Dedifferentiated amniotic fluid mesenchymal stem cell (primary cell): ENCODE results near the gene RMND5A.
A peak's percentile ranks its signal among the peaks of the same experiment; 100 is the strongest.
"Not testable (repeated sequence)": the region's sequence is repeated elsewhere in the genome, so short reads cannot be mapped to it uniquely, and the experiment has no call there.

Source experiments
- DNase-seq: peaks from one replicate; pipeline ENCODE4 v3.0.0-alpha.2; 2016; ENCODE audit errors: extremely low spot score

Gene RMND5A

DNA sequence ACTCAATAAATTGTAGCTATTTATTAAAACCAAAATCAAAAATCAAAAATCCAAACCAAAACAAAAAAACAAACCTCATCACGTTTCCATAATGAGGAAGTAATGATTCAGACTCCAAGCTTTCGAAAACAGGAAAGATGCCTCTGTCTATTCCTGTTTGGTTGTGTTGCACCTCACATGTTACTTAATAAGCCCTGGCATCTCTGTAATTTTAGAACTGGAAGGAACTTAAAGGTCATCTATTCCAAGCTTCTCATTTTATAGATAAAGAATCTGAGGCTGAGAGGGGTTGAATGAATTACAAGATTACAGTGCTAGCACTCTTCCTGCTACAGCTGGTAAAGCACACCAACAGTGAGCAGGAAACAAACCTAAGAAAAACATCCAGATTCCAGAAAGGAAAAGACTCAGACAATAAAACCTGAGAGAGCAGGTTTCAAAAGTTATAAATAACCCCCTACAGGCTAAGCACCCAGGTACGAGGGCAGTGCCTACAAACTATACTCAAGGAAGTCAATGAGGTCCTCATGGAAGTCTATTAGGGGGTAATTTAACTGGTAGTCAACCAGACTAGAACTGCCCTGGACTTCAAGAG is 5.4 kb upstream of the RMND5A start:
- not testable (repeated sequence) for DNase-seq

GRCh38 chr2:86719263-86719636 is 841 bp upstream of the RMND5A start:
- not testable (repeated sequence) for DNase-seq

GRCh38 chr2:86720540-86721320 is 639 bp downstream of the RMND5A start:
- not testable (repeated sequence) for DNase-seq

DNA sequence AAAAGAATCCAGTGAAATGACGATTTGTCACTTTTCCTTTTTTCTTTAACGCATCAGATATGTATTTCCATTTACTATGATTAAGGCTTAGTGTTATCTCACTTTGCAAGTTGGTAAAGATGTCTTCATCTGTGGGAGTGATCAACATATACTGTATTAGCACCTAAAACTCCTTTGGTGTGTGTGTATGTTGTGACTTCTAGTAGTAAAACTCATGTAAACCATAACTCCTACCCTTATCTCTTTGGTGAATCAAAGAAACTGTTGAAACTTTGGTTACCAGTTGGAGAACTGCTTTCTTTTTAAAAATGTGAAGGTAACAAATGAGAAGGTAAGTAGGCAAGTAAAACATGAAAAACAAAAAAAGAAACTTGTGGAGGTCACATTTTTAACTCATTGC is 5.6 kb downstream of the RMND5A start:
- not testable (repeated sequence) for DNase-seq

- not testable (repeated sequence) for DNase-seq
Measured at GRCh38 chr2:86732040-86732525, 12.0 kb downstream of the RMND5A start.

GRCh38 chr2:86732837-86733236 is 12.7 kb downstream of the RMND5A start:
- DNase-seq = not testable (repeated sequence)

DNA sequence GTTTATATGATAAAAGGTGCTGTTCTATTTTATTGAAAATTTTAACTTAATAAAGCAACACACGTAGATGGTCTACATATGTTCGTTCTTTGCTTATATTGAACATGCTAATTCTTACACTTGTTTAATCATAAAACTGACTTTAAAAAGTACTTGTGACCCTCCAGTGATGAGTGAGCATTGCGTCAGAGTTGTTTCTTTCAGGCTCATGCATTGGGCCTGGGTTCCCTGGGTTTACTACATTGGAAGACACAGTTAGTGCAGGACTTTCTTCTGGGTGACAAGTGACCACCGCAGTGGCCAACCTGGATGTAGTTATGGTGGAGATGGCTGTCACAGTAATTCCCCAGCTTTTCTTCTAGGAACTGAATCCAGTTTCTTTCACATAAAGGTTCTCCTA is 13.4 kb downstream of the RMND5A start:
- DNase-seq = not testable (repeated sequence)

- DNase-seq = not testable (repeated sequence)
Measured at GRCh38 chr2:86734896-86735295, 14.8 kb downstream of the RMND5A start.

DNA sequence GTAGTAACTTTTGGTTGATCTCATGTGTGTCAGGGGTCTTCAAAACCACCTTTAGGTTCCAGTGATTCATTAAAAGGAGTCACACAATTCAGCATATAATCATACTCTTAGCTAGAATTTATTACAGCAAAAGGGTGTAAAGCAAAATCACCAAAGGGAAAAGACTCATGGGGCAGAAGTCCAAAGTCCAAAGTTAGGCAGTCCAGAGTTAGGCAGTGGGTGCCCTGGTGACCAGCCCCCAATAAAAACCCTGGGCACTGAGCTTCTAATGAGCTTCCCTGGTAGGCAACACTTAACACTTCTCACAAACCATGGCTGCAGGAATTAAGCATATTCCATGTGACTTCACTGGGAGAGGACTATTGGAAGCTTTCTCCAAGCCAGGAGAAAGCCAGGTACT is 19.4 kb downstream of the RMND5A start:
- DNase-seq = not testable (repeated sequence)

DNA sequence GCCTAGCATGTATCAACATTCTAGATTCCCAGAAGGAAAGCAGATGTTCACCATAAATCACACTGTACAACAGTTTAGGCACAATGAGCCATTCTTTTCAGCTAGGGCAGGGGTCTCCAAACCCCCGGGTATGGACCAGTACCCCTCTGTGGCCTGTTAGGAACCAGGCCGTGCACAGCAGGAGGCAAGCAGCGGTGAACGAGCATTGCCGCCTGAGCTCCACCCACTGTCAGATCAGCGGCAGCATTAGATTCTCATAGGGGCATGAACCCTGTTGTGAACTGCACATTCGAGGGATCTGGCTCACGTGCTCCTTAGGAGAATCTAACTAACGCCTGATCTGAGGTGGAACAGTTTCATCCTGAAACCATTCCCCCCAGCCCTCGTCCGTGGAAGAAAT is 19.8 kb downstream of the RMND5A start:
- DNase-seq = not testable (repeated sequence)

- not testable (repeated sequence) for DNase-seq
Measured at GRCh38 chr2:86741889-86742498, 21.9 kb downstream of the RMND5A start.

- no peak for DNase-seq
Measured at GRCh38 chr2:86744152-86744551, 24.1 kb downstream of the RMND5A start.

- DNase-seq = no peak
Measured at GRCh38 chr2:86746939-86747338, 26.8 kb downstream of the RMND5A start.

DNA sequence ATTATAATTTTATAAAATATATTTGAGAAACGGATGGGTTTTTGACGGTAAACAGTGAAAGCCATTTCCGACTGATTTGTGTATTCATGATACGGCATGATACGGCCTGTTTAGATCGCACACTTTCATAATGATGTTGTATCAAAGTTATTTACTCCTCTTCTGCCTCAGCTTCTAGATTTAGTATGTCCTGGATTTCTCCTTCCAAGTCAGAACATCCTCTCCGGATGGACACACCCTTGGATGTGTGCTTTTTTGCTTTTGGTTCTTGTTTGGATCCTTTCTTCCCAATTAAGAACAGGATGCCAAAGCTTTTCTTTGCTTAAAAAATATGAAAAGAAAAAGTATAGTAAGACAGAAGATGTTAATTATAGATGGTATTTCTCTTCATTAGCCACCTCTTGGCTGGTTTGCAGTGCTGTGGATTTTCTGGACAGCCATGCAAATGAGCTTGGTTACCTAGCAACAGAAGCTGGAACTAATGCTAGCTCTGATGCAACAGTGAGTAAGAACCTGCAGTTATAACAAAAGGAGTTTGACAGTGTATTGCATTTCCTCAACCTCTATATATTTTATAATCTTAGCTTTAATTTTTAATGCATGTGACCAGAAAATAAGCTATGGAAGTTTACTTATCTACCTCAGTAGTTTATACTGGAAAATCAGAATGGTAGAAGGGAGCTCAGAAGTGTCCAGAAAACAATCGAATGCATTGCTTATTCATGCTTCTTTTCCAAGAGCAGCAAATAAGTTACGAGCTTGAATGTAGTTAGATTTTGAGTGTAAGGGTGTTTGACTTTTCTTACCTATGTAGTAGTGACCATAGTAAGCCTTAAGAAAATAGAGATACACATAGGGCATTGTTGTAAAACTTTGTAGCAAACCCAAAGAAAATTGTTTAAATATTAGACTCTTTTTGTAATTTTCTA is 27.9 kb downstream of the RMND5A start:
- peak; percentile 96 for DNase-seq

DNA sequence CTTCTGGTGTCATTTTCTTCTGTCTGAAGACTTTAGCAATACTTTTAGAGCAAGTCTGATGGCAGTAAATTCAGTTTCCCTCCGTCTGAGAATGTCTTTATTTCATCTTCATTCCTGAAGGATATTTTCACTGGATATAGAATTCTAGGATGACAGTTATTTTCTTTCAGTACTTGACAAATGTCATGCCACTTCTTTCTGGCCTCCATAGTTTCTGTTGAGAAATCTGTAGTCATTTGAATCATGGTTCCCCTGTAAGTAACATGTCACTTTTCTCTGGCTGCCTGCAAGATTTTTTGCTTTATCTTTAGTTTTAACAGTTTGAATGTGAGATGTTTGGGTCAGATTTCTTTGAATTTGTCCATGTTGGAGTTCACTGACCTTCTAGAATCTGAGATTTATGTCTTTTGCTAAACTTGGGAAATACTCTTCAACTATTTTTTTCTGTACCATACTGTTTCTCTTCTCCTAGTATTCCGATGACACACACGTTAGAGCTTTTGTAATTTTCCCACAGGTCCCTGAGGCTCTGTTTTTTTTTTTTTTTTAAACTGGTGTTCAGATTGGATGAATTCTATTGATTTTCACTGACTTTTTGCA is 30.2 kb downstream of the RMND5A start:
- no peak for DNase-seq

DNA sequence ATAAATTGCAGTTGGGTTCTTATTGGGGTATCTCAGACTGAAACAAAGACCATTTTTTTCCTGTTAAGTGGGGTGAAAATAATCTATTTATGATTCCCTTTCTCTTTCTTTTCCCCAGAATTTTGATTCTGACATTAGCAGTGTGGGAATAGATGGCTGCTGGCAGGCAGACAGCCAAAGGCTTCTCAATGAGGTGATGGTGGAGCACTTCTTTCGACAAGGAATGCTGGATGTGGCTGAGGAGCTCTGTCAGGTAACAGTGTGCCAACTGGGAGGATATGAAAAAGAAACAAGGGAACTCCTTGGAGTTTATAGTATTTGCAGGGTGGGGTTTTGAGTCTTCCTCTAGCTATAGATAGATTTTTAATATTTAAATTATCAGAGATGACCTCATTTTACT is 31.7 kb downstream of the RMND5A start:
- DNase-seq = no peak

DNA sequence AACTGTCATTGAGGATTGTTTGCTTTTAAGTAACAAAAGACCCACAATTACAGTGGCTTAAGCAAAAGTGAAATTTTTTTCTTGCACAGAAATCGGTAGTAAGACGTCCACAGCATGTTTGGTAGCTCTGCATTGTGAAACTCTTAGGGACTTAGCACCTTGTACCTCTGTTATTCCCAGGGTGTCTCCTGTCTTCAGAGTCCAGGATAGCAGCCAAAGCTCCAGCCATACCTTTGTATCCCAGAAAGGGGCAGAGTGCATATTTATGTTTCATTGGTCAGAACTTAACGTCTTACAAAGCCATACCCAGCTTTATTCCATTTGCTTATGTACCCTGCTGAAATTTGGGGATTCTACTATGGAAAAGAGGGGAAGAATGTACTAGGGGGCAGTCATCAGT is 32.8 kb downstream of the RMND5A start:
- no peak for DNase-seq

GRCh38 chr2:86753606-86754005 is 33.5 kb downstream of the RMND5A start:
- no peak for DNase-seq

DNA sequence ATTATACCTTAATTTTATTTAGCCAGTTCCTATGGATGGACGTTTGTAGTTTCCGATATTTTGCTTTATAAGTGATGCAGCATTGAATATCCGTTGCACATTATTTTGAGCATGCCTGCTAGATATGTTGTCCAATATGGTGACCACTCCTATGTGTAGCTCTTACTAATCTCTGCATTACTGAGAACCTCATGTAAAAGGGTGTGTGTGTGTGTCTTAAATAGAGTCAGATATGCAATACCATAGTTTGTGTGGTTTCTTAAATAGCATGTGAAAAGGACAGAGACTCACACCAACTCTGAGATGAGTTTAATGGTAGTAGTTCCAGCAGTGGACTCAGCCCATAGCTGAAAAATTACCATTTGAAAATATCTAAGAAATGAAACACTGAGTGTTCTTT is 38.3 kb downstream of the RMND5A start:
- DNase-seq = no peak

GRCh38 chr2:86760371-86760770 is 40.3 kb downstream of the RMND5A start:
- DNase-seq = no peak

- peak; percentile 19 for DNase-seq
Measured at GRCh38 chr2:86764661-86765309, 44.7 kb downstream of the RMND5A start.
